Left renal pelvis (tissue), 4 donors: ENCODE measurements around the gene IGSF3. TPM values are rescaled to one million over a fixed set of nuclear protein-coding genes. Genes with fewer than 3 reads are reported as not detected.

Experiments
- DNase-seq, 4 donors: peaks; one replicate each; pipeline ENCODE4 v3.0.0-alpha.2; 2013; ENCODE audit warnings: low read depth in 4 of 4, low spot score in 3 of 4
- polyA plus RNA-seq, 4 donors: library from polyadenylated mRNA; unstranded; fragments of 120-200 nt; gene quantifications; one replicate each; pipeline ENCODE4 v1.2.1, GENCODE V29; 2013; ENCODE audit not compliant: insufficient read length in 4 of 4

Gene IGSF3
- polyA plus RNA-seq, 4 donors = 18.6 to 31.4 (median 27.4) TPM

DNA sequence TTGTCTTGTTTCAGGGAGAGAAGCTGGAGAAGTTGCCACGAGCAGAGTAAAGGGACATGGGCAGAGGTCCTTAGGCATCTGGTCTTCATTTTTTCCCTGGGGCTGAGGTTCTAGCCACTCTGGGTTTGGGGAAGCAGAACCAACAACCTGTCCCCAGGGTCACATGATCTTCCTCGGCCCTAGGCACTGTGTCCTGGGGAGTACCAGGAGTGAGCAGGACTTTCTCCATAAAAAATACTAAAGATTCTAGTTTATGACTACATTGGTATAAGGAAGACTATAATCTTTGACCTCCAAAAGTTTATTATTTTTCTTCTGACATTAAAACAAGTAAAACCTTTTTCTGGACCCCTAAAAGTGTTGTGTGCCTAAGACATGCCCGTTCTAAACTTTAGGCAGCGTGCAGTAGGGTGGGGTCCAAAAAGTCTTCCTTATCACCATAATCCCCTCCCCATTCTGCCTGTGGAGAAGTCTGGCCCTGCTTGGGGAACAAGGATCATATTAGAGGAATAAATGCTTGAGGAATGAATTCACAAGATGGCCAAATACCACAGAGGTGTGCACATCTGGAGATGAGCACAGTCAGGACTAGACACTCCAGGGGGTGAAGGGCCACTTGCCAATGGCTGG is 19.3 kb upstream of the IGSF3 start:
- DNase-seq = no peak

DNA sequence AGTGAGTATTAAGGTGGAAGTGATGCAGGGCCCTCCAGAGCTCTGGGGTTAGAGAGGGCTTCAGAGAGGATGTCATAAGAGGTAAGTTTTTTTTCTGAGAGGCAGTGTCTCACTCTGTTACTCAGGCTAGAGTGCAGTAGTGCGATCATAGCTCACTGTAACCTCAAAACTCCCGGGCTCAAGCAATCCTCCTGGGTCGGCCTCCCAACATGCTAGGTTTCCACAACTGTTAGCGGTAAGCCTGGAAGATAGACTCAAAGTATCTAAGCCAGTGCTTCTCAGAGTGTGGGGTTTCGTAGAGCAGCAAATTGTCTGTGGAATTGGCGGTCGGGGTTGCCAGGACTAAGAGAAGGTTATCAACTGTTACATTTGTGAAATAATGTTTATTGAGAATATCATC is 18.6 kb upstream of the IGSF3 start:
- no peak for DNase-seq

DNA sequence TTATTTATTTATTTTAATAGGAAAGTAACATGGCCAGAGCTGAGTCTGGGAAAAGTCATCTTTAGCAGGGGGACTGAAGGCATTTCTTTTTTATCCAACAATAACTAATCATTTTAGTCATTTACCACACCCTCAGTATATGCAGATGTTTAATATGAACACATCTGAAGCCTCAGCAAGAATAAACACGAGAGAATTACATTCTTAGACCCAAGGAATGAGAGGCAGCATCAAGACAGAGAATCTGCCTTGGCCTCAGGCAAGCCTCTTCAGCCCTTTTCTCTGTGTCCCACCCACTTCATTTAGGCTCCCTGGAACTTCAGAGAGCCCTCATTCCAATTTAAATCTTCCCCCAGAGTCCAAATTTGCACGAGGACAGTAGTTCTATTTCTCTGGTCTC is 17.0 kb upstream of the IGSF3 start:
- DNase-seq = no peak

DNA sequence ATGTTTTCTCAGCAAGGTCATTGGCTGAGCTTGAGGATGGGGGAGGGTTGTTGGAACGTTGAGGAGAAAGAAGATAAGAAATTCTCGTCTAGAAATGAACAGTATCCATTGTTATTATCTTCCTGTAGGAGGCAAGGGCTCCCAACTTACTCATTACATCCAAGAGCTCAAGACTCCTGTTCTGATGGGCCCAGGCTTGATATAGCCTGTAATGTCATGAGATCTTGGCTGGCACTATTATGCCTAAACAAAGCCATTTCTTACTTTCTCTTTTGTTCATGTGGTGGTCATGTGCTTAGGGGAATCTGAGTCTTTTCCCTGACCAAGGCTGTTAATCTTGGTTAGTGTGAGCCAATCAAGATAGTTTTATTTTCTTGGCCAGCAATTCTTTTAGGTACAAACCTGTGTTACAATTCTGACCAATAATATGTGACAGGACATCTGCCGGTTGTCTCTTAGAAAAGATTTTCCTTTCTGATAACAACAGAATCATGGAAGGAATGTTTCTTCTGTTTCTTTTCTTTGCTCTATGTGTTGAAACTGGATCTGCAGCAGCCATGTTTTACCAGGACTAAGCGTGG is 15.2 kb upstream of the IGSF3 start:
- DNase-seq = no peak

DNA sequence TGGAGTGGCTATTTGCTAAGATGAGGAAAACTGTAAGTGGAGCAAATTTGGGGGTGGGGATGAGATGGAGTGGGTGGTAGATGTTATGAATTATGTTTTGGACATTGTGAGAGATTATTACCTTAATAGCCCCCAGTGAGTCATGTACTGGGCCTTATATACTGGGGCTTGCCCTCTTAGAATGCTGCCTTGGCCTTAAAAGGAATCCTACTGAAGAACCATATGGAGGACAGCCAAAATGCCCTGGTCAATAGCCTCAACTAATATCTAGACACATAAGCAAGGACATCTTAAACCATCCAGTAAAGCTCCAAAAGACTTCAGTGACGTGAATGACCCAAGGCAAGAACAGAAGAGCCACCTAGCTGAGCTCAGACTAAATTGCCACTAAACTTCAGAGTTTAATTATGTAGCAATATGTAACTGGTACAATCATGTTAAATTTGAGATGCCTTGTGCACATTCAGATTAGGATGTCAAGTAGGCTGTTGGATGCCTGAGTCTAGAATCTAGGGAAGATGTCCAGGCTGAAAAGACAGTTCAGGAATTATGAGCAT is 13.9 kb upstream of the IGSF3 start:
- DNase-seq = no peak

DNA sequence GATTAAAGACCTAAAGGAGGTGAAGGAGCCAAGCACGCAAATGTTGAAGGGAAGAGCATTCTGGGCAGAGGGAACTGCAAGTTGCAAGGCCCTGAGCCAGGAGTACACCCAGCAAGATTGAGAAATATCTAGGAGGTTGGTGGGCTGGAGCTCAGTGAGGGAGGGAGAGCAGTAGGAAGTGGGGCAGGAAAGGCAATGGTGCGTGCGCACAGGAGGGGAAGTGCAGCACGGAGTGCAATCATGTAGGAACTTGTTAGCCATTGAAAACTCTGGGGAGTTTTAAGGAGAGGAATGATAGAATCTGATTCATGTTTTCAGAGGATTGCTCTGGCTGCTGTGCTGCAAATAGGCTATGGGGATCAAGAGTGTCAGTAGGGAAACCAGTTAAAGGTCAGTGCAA is 13.2 kb upstream of the IGSF3 start:
- DNase-seq = no peak

DNA sequence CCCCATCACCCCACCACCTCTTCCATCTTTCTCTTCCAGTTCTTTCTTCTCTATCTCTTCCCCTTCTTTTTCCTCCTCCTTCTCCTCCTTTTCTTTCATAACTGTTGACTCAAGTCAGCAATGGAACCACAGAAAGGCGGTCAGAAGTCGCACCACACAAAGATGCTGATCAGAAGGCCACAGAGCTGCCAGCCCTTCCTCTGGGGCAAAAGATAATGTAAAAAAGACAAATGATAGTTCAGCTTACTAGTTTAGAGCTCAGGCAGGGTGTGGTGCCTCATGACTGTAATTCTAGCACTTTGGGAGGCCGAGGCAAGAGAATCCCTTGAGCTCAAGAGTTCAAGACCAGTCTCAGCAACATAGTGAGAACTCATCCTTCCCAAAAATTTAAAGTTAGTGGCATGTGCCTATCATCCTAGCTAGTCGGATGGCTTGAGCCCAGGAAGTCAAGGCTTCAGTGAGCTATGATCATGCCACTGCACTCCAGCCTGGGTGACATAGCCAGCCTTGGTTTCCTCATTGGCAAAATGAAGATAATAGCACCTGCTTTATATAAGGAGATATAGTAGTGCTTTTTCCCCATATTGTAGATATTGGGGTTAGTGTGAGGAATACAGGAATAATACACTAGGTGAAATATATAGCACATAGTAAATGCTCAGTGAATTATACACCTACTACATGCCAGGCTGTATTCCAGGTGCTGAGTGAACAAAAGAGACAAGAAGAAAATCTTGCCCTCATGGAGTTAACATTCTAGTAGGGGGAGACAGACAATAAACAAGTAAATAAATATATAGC is 12.5 kb upstream of the IGSF3 start:
- DNase-seq = no peak

DNA sequence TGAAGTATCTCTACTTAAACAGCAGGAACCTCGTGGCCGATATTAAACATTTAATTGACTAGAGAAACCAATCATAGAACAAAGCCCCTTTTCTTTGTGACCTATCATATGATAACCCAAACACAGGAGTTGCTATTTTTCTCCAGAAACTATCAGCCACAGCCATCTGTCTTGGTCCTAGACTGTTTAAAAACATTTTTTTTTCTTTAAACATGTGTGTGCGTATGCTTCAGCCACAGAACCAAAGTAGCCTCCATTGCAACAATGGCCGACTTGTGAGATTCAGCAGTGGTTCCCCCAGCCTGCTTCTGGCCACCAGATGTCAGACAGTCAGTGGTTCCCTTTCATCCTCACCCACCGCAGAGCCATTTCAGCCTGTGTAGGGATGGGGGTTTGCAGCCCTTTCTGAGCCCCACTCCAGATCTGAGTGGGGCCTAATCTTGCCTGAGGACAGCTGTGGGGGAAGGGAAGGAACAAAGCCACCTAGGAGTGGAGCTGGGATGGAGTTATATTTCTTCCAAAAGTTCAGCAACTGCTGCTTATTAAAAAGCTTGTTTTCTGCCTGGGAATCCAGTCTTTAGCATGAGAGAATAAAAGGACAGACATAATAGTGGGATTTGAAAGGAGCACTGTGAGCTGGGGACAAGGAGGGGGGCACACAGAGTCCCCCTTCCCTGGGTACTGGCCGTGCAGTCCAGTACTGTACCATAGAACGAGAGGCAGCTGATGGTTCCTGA is 11.7 kb upstream of the IGSF3 start:
- DNase-seq = no peak

DNA sequence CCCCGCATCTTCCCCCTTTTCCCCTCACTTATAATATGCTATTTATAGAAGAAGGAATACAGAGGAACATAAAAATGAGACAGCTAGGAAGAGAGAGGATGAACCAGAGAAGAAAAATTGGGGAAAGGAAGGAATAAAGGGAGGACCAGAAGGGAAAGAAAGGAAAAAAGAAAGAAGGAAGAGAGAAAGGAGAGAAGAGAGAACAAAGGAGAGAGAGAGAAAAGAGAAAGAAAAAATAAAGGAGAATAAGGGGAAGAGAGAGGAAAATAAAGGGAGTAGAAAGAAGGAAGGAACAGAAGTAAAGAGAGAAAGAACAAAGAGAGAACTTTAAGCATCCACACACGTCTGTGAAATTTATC is 11.2 kb upstream of the IGSF3 start:
- DNase-seq = no peak

DNA sequence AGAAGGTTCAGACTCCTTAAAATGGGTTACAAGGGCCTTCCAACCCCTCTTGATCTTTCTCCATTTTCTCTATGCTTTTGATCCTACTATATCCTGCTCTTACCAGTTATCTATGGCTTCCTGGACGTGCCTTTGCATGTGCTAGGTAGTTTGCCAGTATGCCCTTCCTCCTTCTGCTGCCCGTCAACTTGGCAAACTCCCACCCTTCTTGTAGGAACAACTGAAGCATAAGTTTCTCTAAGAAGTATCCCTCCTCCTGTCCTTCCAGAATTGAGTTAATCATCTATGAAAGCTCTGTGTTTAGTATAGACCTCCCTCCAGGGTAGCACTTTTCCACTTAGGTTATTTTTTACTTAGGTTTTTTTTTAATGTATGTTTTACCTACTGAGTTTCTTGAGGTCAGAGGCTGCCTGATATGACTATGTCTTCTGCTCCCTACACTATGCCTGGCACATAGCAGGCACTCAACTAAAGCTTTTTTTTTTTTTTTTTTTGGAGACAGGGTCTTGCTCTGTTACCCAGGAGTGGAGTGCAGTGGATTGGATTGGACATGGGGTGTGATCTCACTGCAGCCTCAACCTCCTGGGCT is 10.0 kb upstream of the IGSF3 start:
- no peak for DNase-seq

DNA sequence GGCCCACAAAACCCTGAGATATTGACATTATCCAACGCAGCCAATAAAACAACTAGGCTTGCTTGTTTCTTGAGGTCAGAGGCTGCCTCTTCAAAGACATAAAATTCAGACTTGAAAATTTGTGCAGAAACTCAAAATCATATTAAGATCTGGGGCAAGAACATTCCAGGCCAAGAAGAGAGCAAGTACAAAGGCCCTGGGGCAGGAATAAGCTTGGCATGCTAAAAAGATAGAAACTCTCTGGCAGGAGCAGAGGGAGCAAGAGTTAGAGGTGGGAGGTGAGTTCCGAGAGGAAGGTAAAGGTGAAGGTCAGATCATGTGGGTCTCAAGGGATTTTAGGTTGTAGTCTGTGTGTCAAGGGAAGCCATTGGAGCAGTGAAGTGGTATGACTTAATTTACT is 8.8 kb upstream of the IGSF3 start:
- no peak for DNase-seq

DNA sequence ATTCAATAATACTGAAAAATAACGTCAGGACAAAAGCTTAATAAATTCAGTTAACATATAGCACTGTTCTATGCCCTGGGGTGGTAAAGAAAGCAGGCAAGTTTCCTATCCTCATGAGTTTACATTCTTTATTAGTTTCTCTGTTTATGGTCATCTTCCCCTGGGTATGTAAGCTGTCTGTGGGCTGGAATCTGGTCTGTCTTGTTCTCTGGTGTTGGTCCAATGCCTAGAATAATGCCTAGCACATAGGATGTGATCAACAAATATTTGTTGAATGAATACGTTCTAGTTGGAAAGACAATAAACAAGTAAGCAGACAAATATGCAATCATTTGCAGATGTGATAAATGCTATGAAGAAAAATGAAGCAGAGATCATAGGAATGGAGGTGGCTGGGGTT is 7.2 kb upstream of the IGSF3 start:
- DNase-seq = no peak

DNA sequence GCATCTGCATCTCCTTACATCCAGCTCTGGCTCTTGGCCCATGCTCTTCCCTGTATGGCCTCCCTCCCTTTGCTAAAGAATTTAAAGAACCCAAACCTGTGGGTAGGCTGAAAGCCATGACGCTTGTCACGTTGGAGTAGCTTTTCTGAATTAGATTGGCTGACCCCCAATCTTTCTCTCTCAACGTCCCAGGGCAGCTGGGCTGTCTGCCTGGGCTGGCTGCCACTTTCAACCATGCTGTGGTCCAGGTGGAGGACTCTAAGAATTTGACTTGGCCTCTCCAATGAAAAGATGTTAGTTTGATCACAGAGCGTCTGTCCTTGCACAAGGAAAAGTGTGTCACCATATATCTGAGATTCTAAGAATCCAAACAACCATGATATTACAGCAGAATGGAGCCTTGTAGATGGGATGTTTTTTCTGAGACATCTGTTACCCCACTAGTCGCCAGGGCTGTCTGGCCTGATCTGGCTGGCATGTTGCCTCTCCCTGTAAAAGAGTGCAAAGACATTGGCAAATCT is 6.5 kb upstream of the IGSF3 start:
- DNase-seq = no peak

DNA sequence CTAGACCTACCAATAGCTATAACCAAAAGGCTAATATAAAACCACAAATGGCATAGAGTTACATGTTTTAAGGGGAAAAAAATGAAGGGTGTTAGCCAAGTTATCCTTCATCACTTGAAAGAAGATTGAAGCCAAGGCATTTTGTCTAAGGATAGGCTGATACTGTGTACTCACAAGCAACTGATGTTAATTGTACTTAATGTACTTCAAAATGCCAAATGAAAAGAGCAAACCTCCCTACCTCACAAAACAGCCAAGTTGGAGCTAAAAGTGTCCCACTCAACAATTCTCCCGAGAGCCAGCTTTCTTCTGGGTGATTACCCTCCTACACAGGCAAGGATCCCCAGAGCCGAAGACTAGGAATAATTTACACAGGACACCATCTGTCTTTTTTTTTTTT is 4.4 kb upstream of the IGSF3 start:
- no peak for DNase-seq

DNA sequence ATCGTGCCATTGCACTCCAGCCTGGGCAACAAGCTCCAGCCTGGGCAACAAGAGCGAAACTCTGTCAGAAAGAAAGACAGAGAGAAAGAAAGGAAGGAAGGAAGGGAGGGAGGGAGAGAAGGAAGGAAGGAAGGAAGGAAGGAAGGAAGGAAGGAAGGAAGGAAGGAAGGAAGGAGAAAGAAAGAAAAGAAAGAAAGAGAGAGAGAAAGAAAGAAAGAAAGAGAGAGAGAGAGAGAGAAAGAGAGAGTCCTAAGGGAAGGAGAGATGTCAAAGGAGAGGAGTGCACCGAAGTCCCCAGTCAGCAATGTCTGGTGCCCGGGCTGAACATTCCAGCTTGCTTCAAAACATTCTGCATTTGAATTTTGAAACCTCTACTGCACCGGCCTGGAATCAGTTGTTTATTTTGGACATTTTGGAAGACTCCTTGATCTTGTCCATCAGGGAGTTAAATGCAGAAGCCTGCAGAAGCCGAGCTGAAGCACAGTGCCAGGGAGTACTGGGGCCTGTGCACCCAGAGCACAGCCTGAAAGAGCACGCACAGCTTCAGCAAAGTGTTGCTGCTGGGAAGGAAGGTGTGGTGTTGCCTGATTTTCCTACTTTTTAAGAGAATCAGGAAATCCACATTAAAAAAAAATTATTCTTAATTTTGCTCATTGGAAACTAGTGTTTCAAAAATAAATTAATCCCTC is 3.7 kb upstream of the IGSF3 start:
- no peak for DNase-seq

DNA sequence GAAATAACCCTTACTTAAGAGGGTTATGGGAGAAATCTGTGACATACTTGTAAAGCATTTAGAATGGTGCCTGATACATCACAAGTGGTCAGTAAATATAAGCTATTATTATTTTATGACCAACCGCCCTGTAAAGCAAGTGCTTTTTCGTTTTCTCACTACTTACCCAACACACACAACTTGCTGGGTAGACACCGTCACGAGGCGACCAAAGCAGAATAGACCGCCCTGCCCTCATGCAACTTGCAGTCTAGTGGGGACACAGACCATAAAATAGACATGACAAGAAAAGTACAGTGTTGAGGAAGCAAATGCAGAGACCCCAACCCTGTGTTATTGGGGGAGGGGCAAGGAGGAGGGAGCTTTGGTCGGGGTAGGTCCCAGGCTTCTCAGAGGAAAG is 744 bp upstream of the IGSF3 start:
- no peak for DNase-seq

DNA sequence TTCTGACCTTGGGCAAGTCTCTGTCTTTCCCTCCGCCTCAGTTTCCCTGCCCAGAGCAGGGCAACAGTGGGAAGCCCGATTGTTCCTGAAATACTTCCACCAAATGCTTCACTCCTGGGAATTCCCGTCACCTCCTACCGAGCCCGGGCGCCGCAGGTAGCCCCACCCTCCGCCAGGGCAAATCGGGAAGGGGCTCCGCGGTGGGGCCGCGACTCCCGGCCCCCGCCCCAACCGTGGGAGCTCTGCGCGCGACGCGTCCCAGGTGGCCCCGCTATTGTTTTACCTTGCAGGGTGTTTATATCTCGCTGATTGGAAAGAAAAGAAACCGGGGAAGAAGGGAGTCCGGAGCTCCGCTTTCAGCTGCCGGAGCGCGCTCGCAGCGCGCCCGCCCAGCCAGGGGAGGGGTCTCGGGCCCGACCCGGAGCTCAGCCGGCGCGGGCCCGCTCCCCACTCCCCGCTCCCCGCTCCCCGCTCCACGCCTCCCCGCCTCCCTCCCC is 407 bp downstream of the IGSF3 start:
- no peak for DNase-seq

DNA sequence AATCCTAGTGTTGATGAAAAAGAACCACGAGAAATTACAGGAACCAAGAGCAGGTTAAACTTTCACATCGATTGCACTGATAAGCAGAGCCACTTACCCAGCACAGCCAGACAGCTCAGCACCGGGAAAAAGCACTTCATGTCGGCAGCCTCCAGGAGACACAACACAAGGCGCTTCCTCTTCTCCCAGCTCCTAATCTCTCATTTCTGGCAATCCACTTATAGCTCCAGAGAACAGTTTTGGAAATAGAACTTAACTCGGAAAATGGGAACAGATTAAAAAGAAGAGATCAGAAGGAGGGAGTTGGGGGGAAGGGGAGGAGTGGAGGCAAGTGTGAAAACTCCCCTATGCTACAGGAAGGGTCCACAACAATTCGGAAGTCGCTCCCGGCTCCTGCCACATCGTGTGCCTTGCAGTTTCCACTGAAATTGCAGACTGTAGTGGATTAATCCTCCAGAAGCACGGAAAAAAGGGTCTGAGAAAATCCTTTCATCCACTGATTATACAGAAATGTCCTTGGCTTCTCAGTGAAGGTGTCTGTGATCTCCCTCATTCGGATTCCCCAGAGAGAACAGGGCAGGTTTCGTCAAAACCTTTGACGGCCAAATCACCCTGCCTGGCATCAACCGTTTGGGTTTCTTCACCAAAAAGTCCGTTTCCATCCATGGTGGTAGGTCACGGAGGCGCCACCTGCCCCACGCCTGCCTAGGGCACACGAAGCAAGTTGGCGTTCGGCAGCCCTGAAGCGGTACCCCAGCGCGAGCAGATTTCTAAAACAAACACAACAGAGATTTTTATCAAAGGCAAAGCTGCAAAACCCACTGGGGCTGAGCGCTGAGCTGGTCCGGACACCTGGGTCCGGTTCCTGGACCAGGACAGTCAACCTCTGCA is 1.1 kb downstream of the IGSF3 start:
- DNase-seq = no peak

DNA sequence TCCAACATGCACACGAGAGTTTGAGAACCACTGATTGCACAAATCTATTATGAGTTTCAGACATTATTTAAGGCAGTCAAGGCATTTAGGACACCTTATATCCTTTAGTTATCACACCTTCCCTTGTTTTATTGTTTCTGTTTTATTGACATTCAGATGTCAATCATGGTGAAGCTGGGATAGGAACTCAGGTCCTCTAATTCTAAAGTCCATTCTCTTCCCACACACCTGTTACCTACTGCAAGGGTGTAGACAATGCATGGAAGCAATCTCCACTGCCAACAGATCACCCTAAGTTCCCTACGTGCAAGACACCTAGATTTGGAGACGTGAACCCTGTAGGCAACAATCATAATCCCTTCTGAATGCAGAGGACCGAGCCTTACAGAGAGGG is 2.6 kb downstream of the IGSF3 start:
- DNase-seq = no peak
